ENCODE measurements around the gene TPCN2.

Gene TPCN2

GRCh38 chr11:69167130-69167915, 118.6 kb downstream of the TPCN2 start:
- no peak for DNase-seq (ENCODE audit: low read depth)

GRCh38 chr11:69167916-69168691, 119.4 kb downstream of the TPCN2 start:
- DNase-seq (ENCODE audit: low read depth), result no peak

GRCh38 chr11:69169479-69169878, 120.7 kb downstream of the TPCN2 start:
- DNase-seq (ENCODE audit: low read depth), result no peak

- no peak for DNase-seq (ENCODE audit: low read depth)
These were observed 122.0 kb downstream of the TPCN2 start for GRCh38 chr11:69170704-69171103.

- no peak for DNase-seq (ENCODE audit: low read depth)
These were observed 122.9 kb downstream of the TPCN2 start for GRCh38 chr11:69171476-69172240.

GRCh38 chr11:69172674-69173073, 123.9 kb downstream of the TPCN2 start:
- no peak for DNase-seq (ENCODE audit: low read depth)

GRCh38 chr11:69173331-69173730, 124.6 kb downstream of the TPCN2 start:
- no peak for DNase-seq (ENCODE audit: low read depth)

GRCh38 chr11:69173925-69174581, 125.3 kb downstream of the TPCN2 start:
- DNase-seq (ENCODE audit: low read depth), result no peak

- DNase-seq (ENCODE audit: low read depth), result no peak
These were observed 126.1 kb downstream of the TPCN2 start for GRCh38 chr11:69174841-69175240.

- no peak for DNase-seq (ENCODE audit: low read depth)
These were observed 130.2 kb downstream of the TPCN2 start for GRCh38 chr11:69178819-69179482.

GRCh38 chr11:69180226-69180625, 131.5 kb downstream of the TPCN2 start:
- no peak for DNase-seq (ENCODE audit: low read depth)

- DNase-seq (ENCODE audit: low read depth), result no peak
These were observed 132.0 kb downstream of the TPCN2 start for GRCh38 chr11:69180726-69181125.

GRCh38 chr11:69183613-69184012, 134.9 kb downstream of the TPCN2 start:
- no peak for DNase-seq (ENCODE audit: low read depth)
